ENCODE results near the gene CHCHD1.
A peak's percentile ranks its signal among the peaks of the same experiment; 100 is the strongest.

CHCHD1 gene

DNA sequence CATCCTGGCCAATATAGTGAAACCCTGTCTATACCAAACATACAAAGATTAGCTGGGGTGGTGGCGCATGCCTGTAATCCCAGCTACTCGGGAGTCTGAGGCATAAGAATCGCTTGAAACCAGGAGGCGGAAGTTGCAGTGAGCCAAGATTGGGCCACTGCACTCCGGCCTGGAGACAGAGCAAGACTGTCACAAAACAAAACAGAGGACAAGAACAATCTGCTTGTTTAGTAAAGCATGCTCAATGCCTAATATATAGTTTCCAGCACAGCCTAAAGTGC, 39.5 kb upstream of the CHCHD1 start:
- no peak for DNase-seq (ENCODE audit: extremely low read depth, low read depth)
- TF ChIP-seq, protein P1, sequence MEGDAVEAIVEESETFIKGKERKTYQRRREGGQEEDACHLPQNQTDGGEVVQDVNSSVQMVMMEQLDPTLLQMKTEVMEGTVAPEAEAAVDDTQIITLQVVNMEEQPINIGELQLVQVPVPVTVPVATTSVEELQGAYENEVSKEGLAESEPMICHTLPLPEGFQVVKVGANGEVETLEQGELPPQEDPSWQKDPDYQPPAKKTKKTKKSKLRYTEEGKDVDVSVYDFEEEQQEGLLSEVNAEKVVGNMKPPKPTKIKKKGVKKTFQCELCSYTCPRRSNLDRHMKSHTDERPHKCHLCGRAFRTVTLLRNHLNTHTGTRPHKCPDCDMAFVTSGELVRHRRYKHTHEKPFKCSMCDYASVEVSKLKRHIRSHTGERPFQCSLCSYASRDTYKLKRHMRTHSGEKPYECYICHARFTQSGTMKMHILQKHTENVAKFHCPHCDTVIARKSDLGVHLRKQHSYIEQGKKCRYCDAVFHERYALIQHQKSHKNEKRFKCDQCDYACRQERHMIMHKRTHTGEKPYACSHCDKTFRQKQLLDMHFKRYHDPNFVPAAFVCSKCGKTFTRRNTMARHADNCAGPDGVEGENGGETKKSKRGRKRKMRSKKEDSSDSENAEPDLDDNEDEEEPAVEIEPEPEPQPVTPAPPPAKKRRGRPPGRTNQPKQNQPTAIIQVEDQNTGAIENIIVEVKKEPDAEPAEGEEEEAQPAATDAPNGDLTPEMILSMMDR (IDR thresholded peaks at IDR 0.05; ENCODE audit: low read depth, low read length, missing control alignments), result no peak
- no peak overlapping the region for H3K4me3 ChIP-seq (replicated peaks; ENCODE audit: low read depth, low read length)

DNA sequence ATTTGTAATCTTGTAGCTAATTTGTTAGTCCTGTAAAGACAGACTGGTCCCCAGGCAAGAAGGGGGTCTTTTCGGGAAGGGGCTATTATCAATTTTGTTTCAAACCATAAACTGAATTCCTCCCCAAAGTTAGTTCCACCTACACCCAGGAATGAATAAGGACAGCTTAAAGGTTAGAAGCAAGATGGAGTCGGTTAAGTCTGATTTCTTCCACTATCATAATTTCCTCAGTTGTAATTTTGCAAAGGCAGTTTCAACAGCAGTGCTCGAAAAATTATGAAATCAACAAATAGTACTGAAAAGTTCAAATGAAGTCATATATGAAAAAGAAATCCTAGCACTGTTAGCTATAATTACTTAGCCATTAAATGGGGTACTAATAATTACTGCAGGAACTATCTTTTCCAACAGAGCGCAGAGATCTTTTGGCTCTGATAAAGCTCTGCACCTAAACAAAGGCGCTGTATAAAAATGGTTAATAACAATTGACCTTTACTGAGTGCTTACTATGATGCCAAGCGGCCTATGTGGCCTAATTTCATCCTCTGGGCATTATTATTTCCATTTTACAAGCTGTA, 38.4 kb upstream of the CHCHD1 start:
- H3K4me3 ChIP-seq (replicated peaks; ENCODE audit: low read depth, low read length), result peak overlapping the region; percentile 79
- TF ChIP-seq, protein P1 (IDR thresholded peaks at IDR 0.05; ENCODE audit: low read depth, low read length, missing control alignments), result no peak
- no peak for DNase-seq (ENCODE audit: extremely low read depth, low read depth)

DNA sequence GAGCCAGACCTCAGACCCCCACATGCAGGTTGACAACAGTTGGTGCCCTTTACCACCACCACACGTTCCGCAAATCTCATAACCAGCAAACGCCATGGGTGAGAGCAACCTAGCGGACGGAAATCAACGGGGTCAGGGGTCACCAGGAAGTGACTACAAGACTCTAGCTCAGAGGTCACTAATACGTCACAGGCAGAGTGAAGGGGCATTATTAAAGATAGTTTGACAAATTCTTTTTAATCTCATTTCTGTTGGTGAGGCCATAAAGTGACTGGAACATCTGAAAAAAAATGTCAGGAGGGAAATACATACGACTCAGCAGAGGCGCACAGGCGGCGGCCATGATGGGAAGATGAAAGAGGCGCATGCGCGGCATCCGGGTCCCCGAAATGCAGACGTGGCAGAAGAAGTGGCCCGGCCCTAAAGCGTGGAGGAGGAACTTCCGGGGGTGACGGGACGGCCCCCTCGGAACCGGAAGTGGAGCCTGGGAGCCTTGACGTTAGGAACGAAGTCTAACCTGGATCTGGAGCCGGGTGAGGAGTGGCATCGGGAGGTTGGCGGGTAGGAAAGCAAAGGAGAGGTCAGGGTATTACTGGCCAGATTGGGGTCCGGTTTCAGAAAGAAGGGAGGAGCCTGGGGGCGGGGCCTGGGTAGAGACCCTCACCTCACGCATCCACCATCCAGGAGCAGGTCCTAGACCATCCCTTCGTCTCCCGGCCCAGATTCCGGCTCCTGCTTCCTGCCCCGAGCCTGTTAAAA, 37.8 kb upstream of the CHCHD1 start, which contains the start of gene SEC24C:
Gene SEC24C, plus strand, starts transcription at position 468 of the 759 bp plus-strand sequence. CDS start 2,461 bp downstream, outside the sequence.
- TF ChIP-seq, protein P1 (IDR thresholded peaks at IDR 0.05; ENCODE audit: low read depth, low read length, missing control alignments), result no peak
- H3K4me3 ChIP-seq (replicated peaks; ENCODE audit: low read depth, low read length), result peak within 1 kb of the TSS; percentile 79
- peak; percentile 79 for DNase-seq (ENCODE audit: extremely low read depth, low read depth)

DNA sequence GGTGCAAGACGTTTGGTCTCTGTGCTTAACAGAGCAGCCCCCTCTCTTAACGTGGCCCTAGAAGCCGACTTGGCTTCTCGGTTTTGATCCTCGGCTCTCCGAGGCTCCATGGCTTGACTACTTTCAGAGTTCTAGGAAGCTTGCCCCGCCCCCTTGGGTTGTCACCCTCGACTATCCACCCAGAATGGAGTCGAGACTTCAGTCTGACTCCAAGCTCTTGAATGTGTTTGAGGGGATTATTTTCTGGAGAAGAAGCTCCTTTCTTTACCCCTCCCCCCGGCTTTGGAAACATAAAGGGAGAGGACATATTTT, 37.2 kb upstream of the CHCHD1 start:
- TF ChIP-seq, protein P1 (IDR thresholded peaks at IDR 0.05; ENCODE audit: low read depth, low read length, missing control alignments), result no peak
- no peak for DNase-seq (ENCODE audit: extremely low read depth, low read depth)

DNA sequence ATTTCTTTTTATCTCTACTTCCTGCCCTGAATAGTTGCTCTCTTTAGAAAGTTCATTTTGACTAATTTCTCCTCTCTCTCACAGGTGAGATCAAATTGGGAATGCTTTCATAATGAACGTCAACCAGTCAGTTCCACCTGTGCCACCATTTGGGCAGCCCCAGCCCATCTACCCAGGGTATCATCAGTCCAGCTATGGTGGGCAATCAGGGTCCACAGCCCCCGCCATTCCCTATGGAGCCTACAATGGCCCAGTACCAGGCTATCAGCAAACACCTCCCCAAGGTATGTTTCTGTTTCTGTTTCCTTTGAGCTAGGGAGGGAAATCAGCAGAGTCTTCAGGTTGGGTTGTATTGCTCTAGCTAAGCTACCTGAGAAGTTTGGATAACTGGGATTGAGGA, 35.1 kb upstream of the CHCHD1 start:
- no peak for DNase-seq (ENCODE audit: extremely low read depth, low read depth)
- no peak overlapping the region for H3K4me3 ChIP-seq (replicated peaks; ENCODE audit: low read depth, low read length)
- TF ChIP-seq, protein P1 (IDR thresholded peaks at IDR 0.05; ENCODE audit: low read depth, low read length, missing control alignments), result no peak

More for the DNA sequence above, 37.2 kb upstream of the CHCHD1 start:
- peak overlapping the region; percentile 79 for H3K4me3 ChIP-seq (replicated peaks; ENCODE audit: low read depth, low read length)

DNA sequence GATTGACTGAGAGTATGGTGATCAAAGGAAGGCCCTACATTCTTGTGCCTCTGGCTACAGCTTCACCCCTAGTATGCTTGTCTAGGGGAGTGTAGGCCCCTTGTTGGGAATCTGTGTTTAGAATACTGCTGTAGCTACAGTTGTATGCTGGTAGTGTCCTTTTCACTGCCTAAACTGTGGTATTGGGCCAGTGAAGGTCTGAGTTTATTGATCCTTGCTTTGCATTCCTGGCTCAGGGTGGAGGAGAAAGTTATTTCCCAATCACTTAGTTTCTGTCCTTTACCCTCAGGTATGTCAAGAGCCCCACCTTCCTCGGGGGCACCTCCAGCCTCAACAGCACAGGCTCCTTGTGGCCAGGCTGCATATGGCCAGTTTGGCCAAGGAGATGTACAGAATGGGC, 31.0 kb upstream of the CHCHD1 start:
- no peak overlapping the region for H3K4me3 ChIP-seq (replicated peaks; ENCODE audit: low read depth, low read length)
- no peak for DNase-seq (ENCODE audit: extremely low read depth, low read depth)
- TF ChIP-seq, protein P1 (IDR thresholded peaks at IDR 0.05; ENCODE audit: low read depth, low read length, missing control alignments), result no peak
